Measurements from ENCODE around the gene MSH2. TPM values are rescaled to one million over a fixed set of nuclear protein-coding genes. Genes with fewer than 3 reads are reported as not detected.

The MSH2 gene
- total and polyA plus RNA-seq, 4 donors = 1.6 to 33.3 (median 3.8) TPM

- H3K4me3 ChIP-seq (ENCODE audit: low read depth in 1 of 3, low read length in 3 of 3) = no peak overlapping the region
- H3K9ac ChIP-seq (ENCODE audit: low read depth in 1 of 2, low read length in 2 of 2) = no peak overlapping the region
- peaks cover 0 to under 1% (median 0%) of the 10 kb centered on the region in 4 donors for H3K9me3 ChIP-seq (ENCODE audit: control insufficient read depth in 4 of 4, low read length in 3 of 4)
- 91% methylated on average over 16 of the region's 16 CpGs for WGBS
- no peaks in the 10 kb centered on the region for H3K4me1 ChIP-seq (ENCODE audit: control insufficient read depth in 4 of 4, insufficient read depth in 4 of 4, low read length in 3 of 4)
- TF ChIP-seq ATF3 (IDR thresholded peaks at IDR 0.05) (no peak), REST (IDR thresholded peaks at IDR 0.05) (no peak), HNF4G (IDR thresholded peaks at IDR 0.05) (no peak)
- H3K27me3 ChIP-seq (ENCODE audit: control insufficient read depth in 4 of 4, insufficient read depth in 4 of 4, low read length in 3 of 4) = no peaks in the 10 kb centered on the region
- no peak for DNase-seq (ENCODE audit: low spot score)
- H3K27ac ChIP-seq (ENCODE audit: low read depth in 1 of 2, low read length in 2 of 2) = no peak overlapping the region
- no peaks in the 10 kb centered on the region for H3K36me3 ChIP-seq (ENCODE audit: control insufficient read depth in 4 of 4, insufficient read depth in 3 of 4, low read depth in 1 of 4, low read length in 3 of 4)
Observed at GRCh38 chr2:47494267-47495130, 91.5 kb downstream of the MSH2 start.

GRCh38 chr2:47497843-47498460 lies 95.0 kb downstream of the MSH2 start:
- peaks cover 0 to 6% (median 0%) of the 10 kb centered on the region in 4 donors for H3K9me3 ChIP-seq (ENCODE audit: control insufficient read depth in 4 of 4, low read length in 3 of 4)
- 90% methylated on average over 8 of the region's 8 CpGs for WGBS
- no peak overlapping the region for H3K4me3 ChIP-seq (ENCODE audit: low read depth in 1 of 3, low read length in 3 of 3)
- no peak overlapping the region for H3K9ac ChIP-seq (ENCODE audit: low read depth in 1 of 2, low read length in 2 of 2)
- no peak overlapping the region for H3K27ac ChIP-seq (ENCODE audit: low read depth in 1 of 2, low read length in 2 of 2)
- no peaks in the 10 kb centered on the region for H3K27me3 ChIP-seq (ENCODE audit: control insufficient read depth in 4 of 4, insufficient read depth in 4 of 4, low read length in 3 of 4)
- no peaks in the 10 kb centered on the region for H3K36me3 ChIP-seq (ENCODE audit: control insufficient read depth in 4 of 4, insufficient read depth in 3 of 4, low read depth in 1 of 4, low read length in 3 of 4)
- no peaks in the 10 kb centered on the region for H3K4me1 ChIP-seq (ENCODE audit: control insufficient read depth in 4 of 4, insufficient read depth in 4 of 4, low read length in 3 of 4)
- DNase-seq (ENCODE audit: low spot score) = no peak
- TF ChIP-seq JUND (IDR thresholded peaks at IDR 0.05) (no peak), GABPA (IDR thresholded peaks at IDR 0.05 in 1 of 2, conservative IDR thresholded peaks at IDR 0.05 in 1 of 2) (no peak)

- Histone ChIP-seq H3K4me1 (ENCODE audit: control insufficient read depth in 4 of 4, insufficient read depth in 4 of 4, low read length in 3 of 4) (no peaks in the 10 kb centered on the region), H3K9ac (ENCODE audit: low read depth in 1 of 2, low read length in 2 of 2) (no peak overlapping the region), H3K27ac (ENCODE audit: low read depth in 1 of 2, low read length in 2 of 2) (no peak overlapping the region), H3K4me3 (ENCODE audit: low read depth in 1 of 3, low read length in 3 of 3) (no peak overlapping the region), H3K36me3 (ENCODE audit: control insufficient read depth in 4 of 4, insufficient read depth in 3 of 4, low read depth in 1 of 4, low read length in 3 of 4) (no peaks in the 10 kb centered on the region), H3K27me3 (ENCODE audit: control insufficient read depth in 4 of 4, insufficient read depth in 4 of 4, low read length in 3 of 4) (no peaks in the 10 kb centered on the region), H3K9me3 (ENCODE audit: control insufficient read depth in 4 of 4, low read length in 3 of 4) (peaks cover 0 to 6% (median 0%) of the 10 kb centered on the region in 4 donors)
- TF ChIP-seq MAX (IDR thresholded peaks at IDR 0.05) (no peak), CTCF (IDR thresholded peaks at IDR 0.05; ENCODE audit: low read depth, low read length, missing input control) (no peak), JUND (IDR thresholded peaks at IDR 0.05) (no peak), ZBTB33 (IDR thresholded peaks at IDR 0.05) (no peak)
- DNase-seq (ENCODE audit: low spot score) = no peak
- WGBS = 98% methylated on average over 3 of the region's 3 CpGs
Observed at GRCh38 chr2:47499093-47499492, 96.1 kb downstream of the MSH2 start.
